HG03196 (cell line): ENCODE measurements around the gene UBAC2.

Source experiments
- ATAC-seq: cut with Tn5 transposase; IDR thresholded peaks from one replicate; pipeline ENCODE4 v1.9.1; 2021; ENCODE audit not compliant: unreplicated experiment

UBAC2 gene

DNA sequence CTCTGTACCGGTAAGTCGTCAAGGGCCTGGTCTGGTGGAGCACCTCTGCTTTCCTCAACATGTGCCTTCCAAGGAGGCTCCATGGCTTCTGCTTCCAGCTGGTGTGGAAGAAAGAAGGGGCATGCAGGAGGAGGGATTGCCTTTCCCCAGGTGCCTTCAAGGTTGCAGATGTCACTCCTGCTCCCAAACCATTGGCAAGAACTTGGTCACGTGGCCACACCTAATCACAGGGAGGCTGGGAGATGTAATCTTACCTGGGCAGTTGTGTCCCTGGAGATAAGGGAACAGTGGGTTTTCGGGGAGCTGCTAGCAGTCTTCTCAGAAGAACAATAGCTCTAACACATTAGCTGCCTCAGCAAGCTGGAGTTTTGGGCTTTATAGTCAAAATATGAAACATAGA is 67.3 kb downstream of the UBAC2 start:
- ATAC-seq = no peak

DNA sequence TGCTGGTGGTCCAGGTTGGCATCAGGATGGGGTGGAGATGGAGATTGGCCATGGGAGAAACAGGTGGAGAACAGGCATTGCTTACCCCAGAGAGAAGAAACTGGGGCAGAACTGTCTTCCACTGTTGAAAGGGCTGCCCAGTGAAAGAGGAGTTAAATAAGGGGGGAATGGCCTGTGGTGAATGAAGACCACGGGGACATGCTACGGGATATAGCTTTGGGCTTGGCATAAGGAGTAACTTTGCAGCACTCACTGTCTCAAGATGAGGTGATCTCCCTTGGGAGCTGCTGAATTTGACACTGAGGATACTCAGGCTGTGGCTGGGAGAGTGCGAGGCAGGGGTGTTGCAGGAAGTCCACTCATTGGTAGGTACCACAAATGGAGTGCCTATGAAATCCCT is 68.2 kb downstream of the UBAC2 start:
- ATAC-seq = no peak

DNA sequence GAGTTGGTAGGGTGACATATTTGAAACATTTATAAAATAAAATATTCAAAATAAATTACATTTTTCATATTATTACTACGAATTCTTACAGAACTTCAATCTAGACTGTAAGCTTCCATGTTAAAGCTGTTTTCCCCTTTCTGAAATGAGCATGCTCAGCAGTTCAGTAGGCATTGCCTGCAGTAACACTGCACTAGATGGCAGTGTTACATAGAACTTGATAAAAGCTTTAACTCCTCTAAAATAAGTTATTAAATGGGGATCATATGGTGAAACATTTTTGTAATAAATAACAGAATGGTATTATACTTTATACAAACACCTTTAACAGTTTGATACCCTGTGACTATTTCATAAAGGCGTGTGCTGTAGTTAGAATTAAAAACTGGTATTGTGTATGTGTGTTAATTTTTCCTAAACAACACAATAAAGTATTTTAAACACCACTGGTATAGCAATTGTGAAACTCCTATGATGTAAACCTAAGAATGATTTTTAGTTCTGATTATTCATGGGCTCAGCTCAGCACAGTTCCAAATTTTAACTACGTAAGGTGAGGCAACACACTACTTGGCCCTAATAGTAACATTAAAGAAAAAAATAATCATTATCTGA is 69.1 kb downstream of the UBAC2 start:
- ATAC-seq = peak; percentile 64

DNA sequence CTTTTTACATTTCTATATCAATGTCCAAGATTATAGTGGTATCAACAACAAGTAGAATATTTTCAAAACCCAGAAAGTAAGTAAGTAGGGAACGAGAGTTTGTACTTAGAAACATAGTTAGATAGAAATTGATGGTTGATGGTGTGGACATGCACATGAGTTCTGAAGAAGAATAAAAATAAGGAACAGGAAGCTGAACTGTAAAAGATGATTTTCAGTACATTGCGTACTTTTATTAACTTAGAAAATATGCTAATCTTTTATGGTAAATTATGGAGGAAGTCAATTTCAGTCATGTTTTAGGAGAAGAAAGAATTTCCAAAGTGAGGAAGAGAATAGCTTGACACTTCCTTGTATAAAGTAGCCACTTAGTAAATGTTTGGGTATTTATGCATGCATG is 69.9 kb downstream of the UBAC2 start:
- no peak for ATAC-seq

DNA sequence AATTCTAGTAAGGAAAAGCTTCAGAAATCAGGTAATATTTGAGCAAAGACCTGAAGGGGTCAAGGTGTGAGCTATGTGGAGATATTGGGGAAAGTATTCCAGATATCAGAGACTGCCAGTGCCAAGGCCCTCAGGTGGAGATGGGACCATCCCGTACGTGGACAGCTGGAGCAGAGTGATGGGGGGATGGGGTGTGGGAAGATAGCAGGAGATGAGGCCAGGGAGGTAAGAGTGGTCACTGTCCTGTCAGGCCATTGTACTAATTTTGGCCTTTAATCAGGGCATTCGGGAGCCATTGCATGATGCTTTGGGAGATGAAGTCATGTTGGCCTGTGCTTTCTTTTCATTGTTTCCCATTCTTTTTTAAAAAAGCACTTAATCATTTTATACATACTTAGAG is 70.6 kb downstream of the UBAC2 start:
- no peak for ATAC-seq

DNA sequence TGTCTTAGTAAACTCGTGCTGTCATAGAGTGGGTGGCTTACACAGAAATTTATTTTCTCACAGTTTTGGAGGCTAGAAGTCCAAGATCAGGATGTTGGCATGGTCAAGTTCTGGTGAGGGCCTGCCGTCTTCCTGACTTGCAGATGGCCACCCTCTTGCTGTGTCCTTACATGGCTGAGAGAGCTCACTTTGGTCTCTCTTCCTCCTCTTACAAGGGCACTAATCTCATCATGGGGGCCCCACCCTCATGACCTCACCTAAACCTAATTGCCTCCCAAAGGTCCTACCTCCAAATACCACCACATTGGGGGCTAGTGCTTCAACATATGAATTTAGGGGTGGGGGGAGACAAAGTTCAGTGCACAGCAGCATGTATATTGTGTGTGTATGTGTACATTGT is 71.8 kb downstream of the UBAC2 start:
- ATAC-seq = no peak

DNA sequence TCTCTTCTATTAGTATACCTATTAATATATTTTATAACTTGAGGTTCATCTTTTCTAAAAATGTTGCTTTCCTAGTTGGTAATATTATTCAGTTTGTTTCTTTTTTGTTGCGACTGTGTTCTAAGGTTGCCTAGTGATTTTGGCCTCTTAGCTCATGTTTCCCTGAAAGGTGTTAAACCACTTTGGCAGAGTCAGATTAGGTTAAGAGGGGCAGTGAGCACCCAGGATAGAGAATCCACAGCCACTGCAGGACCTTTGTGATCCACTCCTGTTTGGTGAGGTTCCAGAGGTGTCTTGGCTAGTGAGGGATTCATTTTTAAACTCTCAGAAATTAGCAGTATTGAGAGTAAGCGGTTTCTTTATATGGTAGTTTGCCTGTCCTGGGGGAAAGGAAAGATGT is 72.5 kb downstream of the UBAC2 start:
- ATAC-seq = no peak

DNA sequence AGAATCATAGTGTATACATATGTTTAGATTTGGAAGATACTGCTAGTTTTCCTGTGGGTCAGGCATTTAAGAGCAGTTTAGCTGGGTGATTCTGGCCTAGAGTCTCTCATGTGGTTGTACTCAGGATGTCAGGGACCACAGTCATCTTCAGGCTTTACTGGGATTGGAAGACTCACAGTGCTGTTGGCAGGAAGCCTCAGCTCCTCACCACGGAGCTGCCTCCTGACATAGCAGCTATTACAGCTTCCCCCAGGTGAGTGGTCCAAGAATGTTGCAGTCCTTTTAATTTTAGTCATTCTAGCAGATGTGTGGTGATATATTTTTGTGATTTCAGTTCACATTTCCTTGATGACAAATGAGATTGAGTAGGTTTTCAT is 74.4 kb downstream of the UBAC2 start:
- ATAC-seq = no peak

DNA sequence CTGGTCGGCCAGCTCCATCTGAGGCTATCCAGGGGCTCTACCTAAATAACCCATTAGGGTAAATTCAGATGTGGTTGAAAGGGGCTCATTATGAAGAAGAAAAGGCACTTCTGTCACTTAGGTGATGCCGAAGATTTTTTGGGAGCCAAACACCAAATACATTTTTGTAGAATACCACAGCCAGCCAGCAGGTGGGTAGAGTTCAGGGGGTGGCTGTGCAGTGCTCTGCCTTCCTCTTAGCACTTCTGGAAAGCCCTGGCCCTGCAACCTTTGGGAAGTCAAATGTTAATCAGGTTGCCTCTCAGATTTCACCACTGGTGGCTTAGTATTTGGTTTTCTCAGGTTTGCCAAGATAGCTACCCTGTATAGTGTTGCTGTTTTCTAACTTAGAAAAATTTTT is 76.1 kb downstream of the UBAC2 start:
- no peak for ATAC-seq

DNA sequence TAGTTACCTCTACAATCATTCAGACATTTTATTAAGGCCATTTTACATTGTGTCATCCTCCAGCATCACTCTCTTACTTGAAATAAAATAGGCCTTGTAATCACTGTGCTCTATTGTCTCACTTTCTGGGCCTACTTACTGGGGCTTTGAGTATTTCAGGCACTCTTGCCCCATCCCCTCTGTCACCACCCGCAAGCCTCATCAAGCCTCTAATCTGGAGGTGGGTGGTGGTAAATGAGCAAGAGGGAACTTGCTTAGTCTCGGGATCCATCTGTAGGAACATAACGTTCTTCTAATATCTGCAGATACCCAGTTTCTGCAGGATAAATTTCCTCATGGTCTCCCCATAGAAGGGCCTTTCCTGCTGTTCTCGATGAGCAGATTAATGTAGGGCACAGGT is 77.0 kb downstream of the UBAC2 start:
- no peak for ATAC-seq

DNA sequence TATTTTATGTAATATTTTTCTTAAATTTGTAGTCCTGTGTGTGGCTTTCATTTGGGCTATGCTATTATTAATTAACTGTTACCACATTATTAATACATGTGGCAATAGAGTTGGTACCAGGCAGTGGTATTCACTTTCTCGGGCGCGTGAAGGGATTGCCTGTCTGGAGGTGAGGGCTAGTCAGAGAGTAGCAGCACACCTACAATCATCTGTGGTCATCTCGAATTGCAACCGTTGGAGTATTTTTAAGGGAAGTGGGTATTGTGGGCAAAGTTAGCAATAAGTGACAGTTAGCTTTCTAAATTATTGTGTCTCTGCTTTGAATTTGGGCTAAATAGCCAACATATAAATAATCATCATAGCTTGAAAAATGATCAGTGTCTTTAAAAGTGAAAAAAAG is 77.5 kb downstream of the UBAC2 start:
- no peak for ATAC-seq

DNA sequence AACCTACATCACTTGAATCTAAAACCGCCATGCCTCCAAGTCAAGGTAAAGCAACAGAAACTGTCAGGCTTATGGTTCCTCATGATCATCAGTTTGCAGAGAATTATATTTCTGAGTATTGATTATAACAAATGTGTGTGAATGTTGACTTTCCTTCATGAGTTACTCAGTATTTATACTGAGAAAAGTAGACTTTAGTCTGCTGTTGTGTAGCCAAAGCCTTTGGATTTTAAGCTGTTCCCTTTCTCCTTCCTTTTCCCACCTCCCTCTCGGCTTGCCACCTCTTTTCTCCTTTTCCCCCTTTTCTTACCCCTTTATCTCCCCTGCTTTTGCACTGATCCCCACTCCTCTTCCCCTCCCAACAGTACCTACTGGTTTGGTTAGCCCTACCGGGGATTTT is 78.2 kb downstream of the UBAC2 start:
- no peak for ATAC-seq

DNA sequence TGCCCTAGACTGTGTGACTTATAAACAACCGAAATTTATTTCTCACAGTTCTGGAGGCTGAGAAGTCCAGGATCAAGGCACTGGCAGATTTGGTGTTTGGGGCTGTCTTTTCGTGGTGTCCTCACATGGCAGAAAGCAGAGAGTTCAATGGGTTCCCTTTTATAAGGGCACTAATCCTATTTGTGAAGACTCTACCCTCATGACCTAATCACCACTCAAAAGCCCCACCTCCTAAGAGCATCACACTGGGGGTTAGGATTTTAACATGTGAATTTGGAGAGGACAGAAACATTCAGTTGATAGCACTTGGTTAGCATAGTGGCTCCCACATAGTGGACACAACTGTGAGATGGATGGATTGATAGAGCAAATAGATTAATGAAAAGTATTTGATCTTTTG is 79.0 kb downstream of the UBAC2 start:
- ATAC-seq = no peak

DNA sequence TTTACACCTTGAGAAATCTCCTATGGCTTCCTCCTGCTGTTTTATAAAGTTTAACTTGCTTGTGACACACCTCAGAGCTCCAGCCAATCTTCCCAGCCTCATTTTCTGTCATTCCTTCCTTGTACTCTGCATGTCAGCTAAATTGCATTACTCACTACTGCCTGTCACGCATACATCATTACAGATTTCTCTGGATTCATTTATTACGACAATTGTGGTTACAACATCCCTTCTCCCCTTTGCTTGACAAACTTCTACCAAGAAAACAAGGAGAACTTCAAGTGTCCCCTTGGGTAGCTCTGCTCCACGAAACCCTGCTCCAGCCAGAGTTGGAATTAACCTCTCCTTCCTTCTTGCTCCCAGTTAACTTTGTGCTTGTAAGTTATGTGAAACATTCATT is 79.5 kb downstream of the UBAC2 start:
- no peak for ATAC-seq

DNA sequence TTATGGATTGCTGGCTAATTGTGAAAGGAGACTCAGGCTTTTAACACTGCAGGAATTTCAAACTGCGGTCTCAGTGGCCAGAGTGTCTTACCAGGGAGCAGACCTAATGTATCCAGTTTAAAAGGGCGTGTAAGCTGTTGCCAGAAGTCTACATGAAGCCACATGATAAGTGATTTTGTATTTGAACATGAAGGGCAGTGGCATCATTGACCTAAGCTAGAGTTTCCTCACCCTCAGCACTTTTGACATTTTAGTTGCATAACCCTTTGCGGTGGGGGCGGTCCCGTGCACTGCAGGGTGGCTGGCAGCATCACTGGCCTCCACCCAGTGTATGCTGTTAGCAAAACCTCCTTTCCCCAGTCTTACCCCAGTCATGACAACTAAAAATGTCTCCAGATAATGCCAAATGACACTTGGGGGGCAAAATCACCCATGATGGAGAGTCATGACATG is 81.2 kb downstream of the UBAC2 start:
- peak; percentile 61 for ATAC-seq

DNA sequence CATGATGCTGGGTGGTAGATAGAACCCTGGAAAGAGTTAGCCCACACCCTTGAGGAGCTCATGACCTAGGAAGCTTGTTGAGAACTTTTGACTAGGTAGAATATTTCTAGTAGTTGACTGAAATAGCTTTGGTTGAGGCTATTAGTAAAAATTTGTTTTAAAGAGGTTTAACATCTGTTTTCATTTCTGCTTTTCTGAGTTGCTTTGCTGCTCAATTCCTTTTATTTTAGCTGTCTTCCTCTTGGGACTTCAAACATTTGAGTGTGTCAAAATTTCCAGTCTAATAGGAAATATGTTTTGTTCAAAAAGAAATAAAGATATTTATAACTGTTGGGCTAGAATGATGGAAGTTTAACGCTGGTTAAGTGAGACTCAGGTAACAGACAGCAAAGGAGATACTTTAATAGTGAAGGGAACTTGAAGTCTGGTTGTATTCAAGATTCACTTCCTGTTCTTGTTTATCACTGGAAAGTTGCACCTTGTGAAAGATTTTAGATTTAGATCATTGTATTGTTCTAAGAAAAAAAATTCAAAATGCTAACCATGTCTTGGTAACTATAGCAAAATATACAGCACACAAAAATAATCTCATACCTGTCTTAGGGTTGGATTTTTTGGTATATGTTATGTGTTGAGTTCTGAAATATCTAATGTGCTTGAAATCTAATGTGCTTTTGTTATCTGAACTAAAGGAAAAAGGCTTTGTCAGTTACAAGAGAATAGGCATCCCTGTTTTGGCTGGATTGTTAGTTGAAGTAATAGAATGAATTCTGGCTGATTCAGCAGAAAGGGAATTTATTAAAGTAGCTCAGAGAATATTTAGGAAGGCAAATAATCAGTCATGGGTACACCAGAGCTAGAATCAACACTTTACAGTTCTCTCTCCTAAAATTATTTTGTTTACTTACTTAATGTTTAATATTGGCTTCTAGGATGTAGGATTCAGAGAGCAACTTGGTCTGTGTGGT is 81.9 kb downstream of the UBAC2 start:
- peak; percentile 60 for ATAC-seq

DNA sequence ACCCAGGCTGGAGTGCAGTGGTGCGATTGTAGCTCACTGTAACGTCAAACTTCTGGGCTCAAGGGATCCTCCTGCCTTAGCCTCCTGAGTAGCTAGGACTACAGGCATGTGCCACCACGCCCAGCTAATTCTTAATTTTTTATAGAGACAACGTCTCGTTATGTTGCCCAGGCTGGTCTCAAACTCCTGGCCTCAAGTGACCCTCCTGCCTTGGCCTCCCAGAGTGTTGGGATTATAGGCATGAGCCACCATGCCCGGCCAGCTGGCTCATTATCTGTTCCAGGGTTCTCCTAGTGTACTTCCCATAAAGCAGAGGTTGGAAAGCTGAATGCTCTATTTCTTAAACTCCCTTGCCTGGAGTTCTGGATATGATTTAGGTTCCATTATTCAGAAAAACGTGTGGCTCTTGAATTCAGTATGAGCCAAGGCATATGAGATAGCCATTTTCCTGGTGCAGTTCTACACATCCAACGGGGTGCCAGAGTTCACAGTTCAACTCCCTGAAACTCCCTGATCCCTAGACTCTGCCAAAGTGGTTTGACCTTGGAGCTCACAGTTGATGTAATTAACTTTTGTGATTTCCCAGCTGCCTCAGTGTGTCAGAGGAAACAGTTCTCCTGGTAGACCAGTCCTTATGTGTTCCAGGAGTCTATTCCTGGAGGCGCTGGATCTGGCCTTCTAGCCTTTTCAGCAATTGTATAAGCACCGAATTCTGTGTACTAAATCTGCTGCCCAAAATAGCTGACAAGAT is 85.0 kb downstream of the UBAC2 start:
- no peak for ATAC-seq

DNA sequence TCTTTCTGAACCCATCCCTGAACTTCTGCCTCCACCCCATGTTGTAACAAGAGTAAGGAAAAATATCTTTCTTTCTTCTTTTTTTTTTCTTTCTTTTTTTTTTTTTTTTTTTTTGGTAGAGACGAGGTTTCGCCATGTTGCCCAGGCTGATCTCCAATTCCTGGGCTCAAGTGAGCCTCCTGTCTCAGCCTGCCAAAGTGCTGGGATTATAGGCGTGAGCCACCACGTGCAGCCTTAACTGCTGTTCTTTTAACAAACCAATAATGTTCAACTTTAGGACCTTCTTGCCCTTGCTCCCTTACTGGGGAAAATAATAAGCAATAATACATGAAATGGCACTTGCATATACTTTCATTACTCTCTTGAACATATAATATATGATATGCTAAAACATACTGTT is 86.9 kb downstream of the UBAC2 start:
- no peak for ATAC-seq

DNA sequence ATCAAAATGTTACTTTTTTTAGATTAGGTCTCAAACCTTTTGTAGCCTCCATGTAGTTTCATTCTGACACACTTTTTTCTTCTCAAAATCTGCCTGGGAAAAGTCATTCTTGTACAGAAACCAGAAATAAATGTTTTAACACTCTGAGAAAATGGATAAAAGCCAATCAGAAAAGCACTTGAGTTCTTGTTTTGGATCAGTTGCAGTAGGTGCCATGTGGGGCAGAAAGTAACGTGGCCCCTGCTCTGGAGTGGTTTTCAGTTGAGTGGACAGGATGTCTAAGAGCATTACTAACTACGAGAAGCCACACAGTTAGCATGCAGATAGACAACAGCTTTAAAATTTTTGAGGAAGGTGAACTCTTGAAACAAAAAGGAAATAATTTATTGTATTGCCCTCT is 87.4 kb downstream of the UBAC2 start:
- peak; percentile 82 for ATAC-seq

DNA sequence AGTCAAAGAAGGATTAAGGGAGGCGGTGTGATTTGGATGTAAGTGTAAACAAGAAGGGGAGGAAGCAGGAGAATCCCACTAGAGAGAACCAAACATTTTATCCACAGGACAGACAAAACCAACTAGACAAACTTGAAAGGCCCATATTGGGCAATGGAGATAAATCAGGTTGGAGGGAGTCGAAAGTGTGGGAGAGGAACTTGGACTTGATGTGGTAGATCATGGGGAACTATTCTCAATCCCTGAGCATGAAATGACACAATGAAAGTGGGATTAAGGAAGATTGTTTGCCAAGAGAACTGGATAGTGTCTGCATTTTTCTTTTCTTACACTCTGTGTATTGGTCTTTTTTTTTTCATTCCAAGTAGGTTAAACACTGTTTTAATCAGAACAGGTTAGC is 88.6 kb downstream of the UBAC2 start:
- ATAC-seq = no peak

DNA sequence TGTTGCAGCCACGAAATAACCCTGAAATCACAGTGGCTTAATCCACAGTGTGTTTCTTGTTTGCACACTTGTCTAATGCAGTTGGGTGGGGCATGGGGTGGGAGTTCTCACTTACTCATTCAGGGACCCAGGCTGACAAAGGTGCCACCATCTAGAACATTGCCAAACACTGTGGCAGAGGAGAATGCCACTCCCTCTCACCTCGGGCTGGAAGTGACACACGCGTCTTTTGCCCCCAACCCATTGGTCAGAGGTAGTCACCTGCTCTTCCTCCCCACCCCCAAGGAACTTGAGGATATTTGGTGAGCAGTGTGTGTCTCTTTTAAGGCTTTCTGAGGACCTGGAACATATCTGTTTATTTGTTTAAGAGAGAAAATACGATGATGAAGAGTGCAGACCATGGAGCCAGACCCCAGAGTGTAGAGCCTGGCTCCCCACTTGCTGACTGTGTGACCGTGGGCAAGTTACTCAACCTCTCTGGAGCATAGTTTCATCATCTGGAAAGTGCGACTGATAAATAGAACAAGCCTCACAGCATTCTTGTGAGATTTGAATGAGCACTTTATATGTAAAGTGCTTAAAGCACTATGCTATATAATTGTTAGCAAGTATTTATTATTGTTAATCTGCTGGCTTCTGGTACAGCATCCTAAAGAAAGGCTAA is 89.2 kb downstream of the UBAC2 start:
- no peak for ATAC-seq
